Stimulated activated naive CD4-positive, alpha-beta T cell treated with Interleukin-2 at 50 U/mL for 16 hours (primary cell): ENCODE data around the gene DAPP1.

Source experiments
- DNase-seq: peaks from one replicate; lab custom pipeline; 2025; lab: John Stamatoyannopoulos, UW

DAPP1 gene

DNA sequence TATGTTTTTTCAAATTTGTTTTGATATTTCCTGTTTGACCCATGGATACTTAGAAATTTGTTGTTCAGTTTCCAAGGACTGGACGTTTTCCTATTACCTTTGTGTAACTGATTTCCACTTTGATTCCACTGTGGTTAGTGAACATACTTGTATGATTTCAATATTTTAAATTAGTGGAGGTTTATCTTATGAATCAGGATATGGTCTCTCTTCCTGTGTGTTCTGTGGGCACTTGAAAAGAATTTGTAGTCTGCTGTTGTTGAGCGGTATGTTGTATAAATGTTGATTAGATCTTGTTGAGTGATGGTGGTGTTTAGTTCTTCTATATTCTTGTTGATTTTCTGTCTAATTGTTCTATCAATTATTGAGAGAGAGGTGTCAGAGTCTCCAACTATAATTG, 98.8 kb downstream of the DAPP1 start:
- DNase-seq = no peak

DNA sequence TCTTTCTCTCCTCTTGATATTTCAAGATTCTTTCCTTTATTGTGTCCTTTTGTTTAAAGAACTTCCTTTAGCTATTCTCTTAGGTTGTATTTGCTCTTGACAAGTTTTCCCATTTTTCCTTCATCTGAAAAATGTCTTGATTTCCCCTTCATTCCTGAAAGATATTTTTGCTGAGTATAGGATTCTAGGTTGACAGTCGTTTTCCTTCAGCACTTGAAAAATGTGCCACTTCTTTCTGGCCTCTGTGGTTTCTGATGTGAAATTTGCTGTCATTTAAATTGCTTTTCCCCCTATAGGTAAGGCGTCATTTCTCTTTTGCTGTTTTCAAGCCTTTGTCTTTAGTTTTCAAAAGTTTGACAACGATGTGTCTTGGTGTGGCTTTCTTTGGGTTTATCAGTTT, 100.9 kb downstream of the DAPP1 start:
- no peak for DNase-seq

DNA sequence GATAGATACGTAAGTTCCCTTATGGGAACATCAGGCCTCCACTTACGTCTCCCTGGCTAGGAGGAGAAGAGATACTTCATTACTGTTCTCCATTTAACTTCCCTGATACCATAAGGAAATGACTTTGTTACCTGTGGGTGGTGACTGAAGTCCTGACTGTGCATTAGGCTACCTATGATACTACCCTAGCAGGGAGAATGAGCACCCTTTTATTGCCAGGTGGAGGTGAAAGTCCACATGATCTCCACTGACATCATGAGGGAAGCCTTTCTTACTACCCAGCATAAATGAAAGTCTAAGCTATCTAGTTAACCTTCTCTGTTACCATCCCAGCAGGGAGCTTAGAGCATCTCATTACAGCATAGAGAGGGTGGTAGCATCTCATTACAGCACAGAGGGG, 102.0 kb downstream of the DAPP1 start:
- DNase-seq = no peak
